T-helper 9 cell (primary cell): Measurements from ENCODE around the gene KDELR3.

Source experiments
- DNase-seq: peaks from one replicate; pipeline ENCODE4 v3.0.0-alpha.2; 2020
- total RNA-seq, 2 donors: gene quantifications; one replicate each; lab custom pipeline; 2026; lab: John Stamatoyannopoulos, UW

The KDELR3 gene
- total RNA-seq: 0 to 0.42 reads per million in 2 donors

- DNase-seq: peak; percentile 15
These were observed at the start of gene KDELR3 for GRCh38 chr22:38467904-38468442. KDELR3 (plus strand) TSS chr22:38468096; CDS start chr22:38468234, 138 bp downstream.

DNA sequence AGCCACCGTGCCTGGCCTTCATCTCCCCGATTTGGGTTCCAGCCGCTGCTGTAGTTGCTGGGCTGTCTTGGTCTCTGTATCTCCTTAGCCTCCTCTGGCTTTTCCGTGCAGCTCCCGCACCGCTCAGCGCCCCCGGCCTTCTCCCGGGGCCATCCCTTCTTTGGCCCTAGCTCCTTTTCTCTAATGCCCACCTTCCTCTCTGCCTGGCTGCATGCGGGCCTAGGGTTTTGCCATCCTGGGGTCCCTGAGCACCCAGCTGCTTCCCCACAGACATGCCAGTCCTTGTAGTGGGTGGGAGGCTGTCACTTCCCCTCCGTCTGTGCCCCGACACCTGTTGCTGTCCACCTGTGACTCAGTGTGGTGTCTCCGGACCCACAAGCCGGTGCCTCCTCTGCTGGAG lies 49.3 kb upstream of the KDELR3 start:
- no peak for DNase-seq

- no peak for DNase-seq
These were observed 48.6 kb upstream of the KDELR3 start for GRCh38 chr22:38419121-38419857.

DNA sequence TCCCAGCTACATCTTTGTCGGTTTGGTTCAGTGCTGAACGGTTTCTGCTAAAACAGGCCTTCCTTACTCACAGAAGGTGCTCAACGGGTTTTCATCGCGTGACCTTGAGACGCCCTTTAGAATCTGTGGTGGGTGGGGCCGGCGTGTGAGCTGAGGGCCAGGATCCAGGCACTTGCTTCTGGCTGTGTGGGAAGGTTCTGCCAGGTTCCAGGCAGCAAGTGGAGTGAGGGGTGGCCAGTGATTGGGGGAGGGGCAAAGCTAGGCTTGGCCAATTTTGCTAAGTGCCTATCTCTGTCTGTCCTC lies 48.1 kb upstream of the KDELR3 start:
- no peak for DNase-seq

- no peak for DNase-seq
These were observed 47.2 kb upstream of the KDELR3 start for GRCh38 chr22:38420734-38421133.

- no peak for DNase-seq
These were observed 45.0 kb upstream of the KDELR3 start for GRCh38 chr22:38422611-38423511.

DNA sequence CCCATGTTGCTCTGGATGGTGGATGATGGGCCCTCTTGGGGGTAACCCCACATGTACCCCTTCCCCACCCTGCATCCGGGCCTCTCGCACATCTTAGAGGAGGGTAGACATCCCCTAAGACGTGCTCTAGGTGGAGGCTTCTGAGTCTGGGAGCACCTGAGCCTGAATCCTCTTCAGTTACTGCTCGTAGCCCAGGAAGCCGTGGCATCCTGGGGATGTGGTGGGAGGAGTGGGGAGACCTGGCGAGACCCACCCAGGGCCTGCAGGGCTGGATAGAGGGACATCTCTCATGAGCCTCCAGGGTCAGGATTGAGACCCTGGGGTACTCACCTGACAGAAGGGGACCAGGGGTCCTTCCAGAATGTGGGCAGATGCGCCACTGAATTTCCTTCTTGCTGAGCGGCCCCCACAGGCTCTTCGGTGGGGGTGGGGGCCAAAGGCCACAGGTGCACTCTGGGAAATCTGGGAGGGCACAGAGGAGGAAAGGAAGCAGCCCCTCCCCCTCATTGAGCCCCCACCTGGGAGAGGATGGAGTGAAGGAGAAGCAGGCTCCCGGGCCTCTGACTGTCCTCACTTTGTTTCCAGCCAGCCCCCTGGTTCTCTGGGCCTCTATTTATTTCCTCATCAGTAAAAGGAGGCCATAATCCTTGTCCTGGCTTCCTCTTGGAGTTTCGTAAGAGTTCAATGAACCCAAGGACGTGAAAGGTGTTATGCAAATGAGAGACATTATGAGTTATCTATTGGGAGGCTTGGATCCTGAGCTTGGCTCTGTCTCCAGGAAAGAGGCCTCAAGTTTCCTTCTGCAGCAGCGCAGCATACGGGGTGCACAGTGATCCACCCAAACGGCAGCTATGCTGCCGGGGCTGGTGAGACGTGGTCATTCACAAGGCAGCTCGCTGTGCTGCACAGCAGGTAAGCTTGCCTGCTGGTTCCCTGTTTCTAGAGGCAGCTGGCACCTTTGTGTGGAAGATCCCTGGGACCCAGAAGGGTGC lies 44.1 kb upstream of the KDELR3 start:
- DNase-seq: no peak

- no peak for DNase-seq
These were observed 43.3 kb upstream of the KDELR3 start for GRCh38 chr22:38424525-38425080.

DNA sequence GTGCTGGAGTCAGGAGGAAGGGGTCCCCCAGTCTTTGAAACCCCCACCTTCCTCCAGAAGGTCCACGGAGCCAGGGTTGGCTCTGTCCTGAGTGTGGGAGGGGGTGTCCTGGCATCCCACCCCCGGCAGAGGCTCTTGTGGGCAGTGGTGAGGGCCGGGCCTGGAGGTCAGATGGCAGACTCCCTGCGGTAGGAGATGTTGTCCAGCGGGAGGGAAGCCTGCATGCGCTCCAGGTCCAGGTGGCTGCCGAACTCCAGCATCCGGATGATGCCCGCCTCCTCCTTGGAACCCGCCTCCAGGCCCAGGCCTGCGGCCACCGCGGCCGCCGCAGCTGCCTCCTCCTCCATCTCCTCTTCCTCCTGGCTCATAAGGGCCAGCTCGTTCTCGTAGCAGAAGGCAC lies 41.3 kb upstream of the KDELR3 start:
- DNase-seq: no peak

DNA sequence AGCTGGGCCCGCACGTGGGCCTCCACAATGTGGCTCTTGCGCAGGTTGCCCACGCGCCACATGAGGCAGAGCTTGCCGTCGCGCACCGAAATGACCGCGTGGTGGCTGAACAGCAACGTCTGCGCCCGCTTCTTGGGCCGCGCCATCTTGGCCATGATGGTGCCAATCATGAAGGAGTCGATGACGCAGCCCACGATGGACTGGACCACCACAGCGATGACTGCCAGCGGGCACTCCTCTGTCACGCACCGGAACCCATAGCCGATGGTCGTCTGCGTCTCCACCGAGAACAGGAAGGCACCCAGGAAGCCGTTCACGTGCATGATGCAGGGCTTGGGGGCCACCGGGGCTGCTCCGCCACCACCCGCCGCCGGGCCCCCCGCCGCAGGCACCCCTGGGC lies 40.4 kb upstream of the KDELR3 start:
- no peak for DNase-seq

DNA sequence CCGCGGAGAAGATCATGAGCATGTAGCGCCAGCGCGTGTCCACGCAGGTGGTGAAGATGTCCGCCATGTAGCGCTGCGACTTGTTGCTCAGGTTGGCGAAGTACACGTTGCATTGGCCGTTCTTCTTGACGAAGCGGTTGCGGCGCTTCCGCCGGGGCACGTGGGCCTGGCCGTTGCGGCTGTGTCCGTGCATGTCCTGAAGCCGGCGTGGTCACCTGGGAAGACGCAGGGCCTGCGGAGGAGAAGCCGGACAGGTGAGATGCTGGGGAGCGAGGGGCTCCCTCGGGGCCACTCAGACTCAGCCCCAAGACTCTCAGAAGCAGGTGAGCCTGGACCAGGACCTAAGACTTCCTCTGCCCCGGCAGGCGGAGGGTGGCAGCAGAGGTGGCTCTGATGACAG lies 40.0 kb upstream of the KDELR3 start:
- DNase-seq: no peak

DNA sequence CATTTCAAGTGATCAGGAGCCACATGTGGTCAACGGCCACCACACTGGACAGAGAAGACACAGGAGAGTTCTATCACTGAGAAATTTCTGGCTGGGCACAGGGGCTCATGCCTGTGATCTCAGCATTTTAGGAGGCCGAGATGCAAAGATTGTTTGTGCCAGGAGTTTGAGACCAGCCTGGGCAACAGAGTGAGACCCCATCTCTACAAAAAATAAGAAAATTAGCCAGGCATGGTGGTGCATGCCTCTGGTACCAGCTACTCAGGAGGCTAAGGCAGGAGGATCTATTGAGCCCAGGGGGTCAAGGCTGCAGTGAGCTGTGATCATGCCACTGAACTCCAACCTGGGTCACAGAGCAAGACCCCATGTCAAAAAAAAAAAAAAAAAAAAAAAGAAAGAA lies 39.2 kb upstream of the KDELR3 start:
- no peak for DNase-seq

- DNase-seq: no peak
These were observed 38.3 kb upstream of the KDELR3 start for GRCh38 chr22:38429499-38430068.

- no peak for DNase-seq
These were observed 36.5 kb upstream of the KDELR3 start for GRCh38 chr22:38431266-38432010.

DNA sequence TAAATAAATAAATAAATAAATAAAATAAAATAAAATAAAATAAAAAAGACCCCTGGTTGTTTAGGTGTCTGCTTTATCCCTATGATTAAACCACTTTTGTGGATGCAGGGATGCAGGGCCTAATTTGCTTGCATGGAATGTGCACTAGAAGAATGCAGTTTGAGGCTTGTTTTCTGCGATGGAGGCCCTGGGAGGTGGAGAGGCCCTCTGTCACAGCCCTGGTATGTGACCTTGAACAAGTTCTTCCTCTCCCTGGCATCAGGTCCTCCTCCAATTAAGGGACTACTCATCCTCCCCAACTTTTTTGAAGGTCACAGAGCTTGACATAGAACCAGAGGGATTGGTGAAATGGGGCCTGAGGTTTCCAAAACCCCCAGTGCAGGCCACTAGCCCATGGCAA lies 35.6 kb upstream of the KDELR3 start:
- DNase-seq: no peak

DNA sequence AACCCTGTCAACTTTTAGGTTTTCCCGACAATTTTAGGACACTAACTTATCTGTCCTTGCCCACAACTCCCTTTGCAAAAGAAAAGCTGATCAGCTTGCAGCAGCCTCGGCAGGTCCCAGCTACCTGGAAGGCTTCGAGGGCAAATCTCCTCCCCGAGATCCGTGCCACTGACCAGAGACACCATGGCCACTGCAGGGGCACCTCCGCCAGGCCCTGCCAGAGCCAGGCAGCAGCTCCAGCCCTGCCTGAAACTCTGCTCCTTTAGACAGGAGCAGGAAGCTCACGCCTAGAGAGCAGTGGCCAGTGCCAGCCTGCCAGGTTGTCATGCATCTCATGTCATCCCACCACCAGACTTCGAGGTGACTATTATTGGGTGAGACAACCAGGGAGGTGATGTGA lies 34.0 kb upstream of the KDELR3 start:
- DNase-seq: no peak

DNA sequence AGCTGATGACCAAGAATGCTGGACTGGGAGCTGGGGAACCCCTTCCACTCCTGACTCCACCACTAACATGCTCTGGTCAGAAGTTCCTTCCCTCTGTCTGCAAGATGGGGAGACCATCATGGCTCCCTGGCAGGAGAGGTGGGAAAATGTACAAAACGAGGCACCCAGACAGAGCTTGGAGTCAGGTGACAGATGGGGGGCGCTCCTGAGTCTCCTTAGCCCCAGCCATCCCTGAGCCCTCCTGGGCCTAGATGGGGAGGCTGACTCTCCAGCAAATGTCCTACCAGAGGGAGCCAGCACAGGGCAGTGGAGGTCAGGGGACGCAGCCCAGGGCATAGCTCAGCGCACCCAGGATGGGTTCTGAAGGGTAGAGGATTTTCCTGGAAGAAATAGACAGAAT lies 32.9 kb upstream of the KDELR3 start:
- DNase-seq: no peak

- no peak for DNase-seq
These were observed 31.9 kb upstream of the KDELR3 start for GRCh38 chr22:38435965-38436364.

DNA sequence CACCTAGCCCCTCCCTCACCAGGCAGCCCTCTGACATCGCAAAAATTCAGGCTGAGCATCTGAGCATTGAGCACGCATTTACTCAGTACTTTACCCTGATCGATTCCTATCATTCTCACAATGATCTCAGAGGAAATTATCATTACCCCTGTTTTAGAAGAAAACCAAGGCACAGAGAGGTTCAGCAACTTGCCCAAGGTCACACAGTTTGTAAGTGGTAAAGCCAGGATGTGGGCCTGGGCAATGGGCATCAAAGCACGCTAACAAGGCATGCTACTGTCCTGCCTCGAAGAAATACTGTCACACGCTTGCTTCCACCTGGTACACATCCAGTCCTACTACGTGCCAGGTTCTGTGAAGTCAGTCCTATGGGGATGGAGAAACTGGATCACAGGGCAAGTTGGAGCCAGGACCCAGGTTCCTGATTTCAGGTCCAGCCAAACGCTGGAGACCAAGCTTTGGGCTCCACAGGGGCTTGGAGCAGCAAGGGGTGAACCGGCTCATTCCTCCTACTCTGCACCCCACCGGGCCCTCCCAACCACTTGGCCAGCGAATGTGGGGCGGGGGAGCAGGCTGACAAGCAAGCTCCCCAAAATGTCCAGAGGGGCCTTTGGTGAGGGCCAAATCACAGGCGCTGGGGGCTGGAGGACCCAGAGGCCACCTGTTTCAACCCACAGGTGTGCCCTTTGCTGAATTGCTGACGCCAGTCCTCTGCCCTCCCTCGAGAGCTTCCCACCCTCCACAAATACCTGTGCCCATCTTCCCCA lies 31.1 kb upstream of the KDELR3 start:
- no peak for DNase-seq

DNA sequence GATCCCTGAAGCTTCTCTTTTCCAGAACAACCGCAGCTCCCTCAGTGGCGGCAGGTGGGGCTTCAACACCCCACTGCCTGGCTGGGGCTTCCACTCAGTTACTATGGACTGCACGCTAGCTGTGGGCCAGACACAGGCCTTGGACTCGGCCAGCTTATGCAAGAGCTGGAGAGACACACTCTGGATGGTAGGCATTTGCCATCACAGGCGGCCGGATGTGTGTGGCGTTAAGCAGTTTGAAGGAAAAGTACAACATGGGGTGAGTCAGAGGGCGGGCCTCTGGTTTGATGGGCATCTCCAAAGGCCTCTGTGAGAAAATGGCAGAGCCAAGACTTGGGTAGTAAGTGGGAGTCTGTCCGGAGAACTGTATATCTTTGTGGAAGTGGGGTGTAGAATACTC lies 30.5 kb upstream of the KDELR3 start:
- DNase-seq: no peak
